HG02759 (cell line): ENCODE results near the gene CDCA4.
"Not testable (repeated sequence)": the region's sequence is repeated elsewhere in the genome, so short reads cannot be mapped to it uniquely, and the experiment has no call there.

Experiments used
- ATAC-seq: cut with Tn5 transposase; IDR thresholded peaks from one replicate; pipeline ENCODE4 v1.9.1; 2021; ENCODE audit warnings: mild to moderate bottlenecking, moderate library complexity; ENCODE audit not compliant: unreplicated experiment

The CDCA4 gene

GRCh38 chr14:105039458-105040205 lies 18.7 kb upstream of the CDCA4 start:
- ATAC-seq = no peak

GRCh38 chr14:105035616-105036015 lies 14.7 kb upstream of the CDCA4 start:
- not testable (repeated sequence) for ATAC-seq

- no peak for ATAC-seq
Measured at GRCh38 chr14:105034315-105035039, 13.6 kb upstream of the CDCA4 start.

- ATAC-seq = not testable (repeated sequence)
Measured at GRCh38 chr14:105033412-105033900, 12.6 kb upstream of the CDCA4 start.

- not testable (repeated sequence) for ATAC-seq
Measured at GRCh38 chr14:105032451-105032901, 11.6 kb upstream of the CDCA4 start.

GRCh38 chr14:105030836-105031396 lies 10.0 kb upstream of the CDCA4 start:
- ATAC-seq = no peak

- no peak for ATAC-seq
Measured at GRCh38 chr14:105030194-105030593, 9.3 kb upstream of the CDCA4 start.

GRCh38 chr14:105029402-105029801 lies 8.5 kb upstream of the CDCA4 start:
- ATAC-seq = no peak

- no peak for ATAC-seq
Measured at GRCh38 chr14:105028251-105028927, 7.5 kb upstream of the CDCA4 start.

- ATAC-seq = not testable (repeated sequence)
Measured at GRCh38 chr14:105027718-105028117, 6.8 kb upstream of the CDCA4 start.

GRCh38 chr14:105026802-105027563 lies 6.1 kb upstream of the CDCA4 start:
- no peak for ATAC-seq

GRCh38 chr14:105026033-105026785 lies 5.3 kb upstream of the CDCA4 start:
- no peak for ATAC-seq

GRCh38 chr14:105025429-105025828 lies 4.5 kb upstream of the CDCA4 start:
- ATAC-seq = no peak

- no peak for ATAC-seq
Measured at GRCh38 chr14:105023791-105024480, 3.1 kb upstream of the CDCA4 start.

GRCh38 chr14:105023144-105023543 lies 2.3 kb upstream of the CDCA4 start:
- ATAC-seq = no peak

- ATAC-seq = no peak
Measured at GRCh38 chr14:105022276-105022670, 1.4 kb upstream of the CDCA4 start.

GRCh38 chr14:105021656-105022275 lies 883 bp upstream of the CDCA4 start:
- no peak for ATAC-seq
